GM18505 (cell line): Measurements from ENCODE around the gene CST1.
"Not testable (repeated sequence)": the region's sequence is repeated elsewhere in the genome, so short reads cannot be mapped to it uniquely, and the experiment has no call there.

Source experiments
- ATAC-seq: cut with Tn5 transposase; IDR thresholded peaks from one replicate; pipeline ENCODE4 v1.9.1; 2021; ENCODE audit not compliant: unreplicated experiment
- POLR2A ChIP-seq: IDR thresholded peaks from 4 replicates; pipeline ENCODE4 v1.6.1; 2011; ENCODE audit warnings: borderline replicate concordance; ENCODE audit not compliant: insufficient read depth, insufficient read length; ENCODE audit errors: extremely low read depth

CST1 gene, protein sequence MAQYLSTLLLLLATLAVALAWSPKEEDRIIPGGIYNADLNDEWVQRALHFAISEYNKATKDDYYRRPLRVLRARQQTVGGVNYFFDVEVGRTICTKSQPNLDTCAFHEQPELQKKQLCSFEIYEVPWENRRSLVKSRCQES

DNA sequence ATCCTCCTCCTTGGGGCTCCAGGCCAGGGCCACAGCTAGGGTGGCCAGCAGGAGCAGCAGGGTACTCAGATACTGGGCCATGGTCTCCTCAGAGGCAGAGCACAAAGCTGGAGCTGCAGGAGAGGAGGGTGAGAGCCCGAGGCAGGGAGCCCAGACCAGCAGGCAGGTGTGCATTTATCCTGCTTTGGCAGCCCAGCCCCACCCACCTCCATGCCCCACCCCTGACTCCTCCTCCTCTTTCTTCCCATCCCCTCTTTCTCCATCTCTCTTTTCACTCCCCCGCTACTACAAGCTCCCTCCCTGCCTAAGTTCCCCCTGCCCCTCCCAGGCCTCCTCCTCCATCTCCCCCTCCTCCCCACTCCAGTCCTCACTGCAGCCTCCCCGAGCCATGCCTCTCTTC lies at the start of gene CST1:
Gene CST1 (minus strand): TSS at position 150 of the 400 bp plus-strand sequence. CDS start 69 bp downstream, at position 81.
- not testable (repeated sequence) for ATAC-seq

DNA sequence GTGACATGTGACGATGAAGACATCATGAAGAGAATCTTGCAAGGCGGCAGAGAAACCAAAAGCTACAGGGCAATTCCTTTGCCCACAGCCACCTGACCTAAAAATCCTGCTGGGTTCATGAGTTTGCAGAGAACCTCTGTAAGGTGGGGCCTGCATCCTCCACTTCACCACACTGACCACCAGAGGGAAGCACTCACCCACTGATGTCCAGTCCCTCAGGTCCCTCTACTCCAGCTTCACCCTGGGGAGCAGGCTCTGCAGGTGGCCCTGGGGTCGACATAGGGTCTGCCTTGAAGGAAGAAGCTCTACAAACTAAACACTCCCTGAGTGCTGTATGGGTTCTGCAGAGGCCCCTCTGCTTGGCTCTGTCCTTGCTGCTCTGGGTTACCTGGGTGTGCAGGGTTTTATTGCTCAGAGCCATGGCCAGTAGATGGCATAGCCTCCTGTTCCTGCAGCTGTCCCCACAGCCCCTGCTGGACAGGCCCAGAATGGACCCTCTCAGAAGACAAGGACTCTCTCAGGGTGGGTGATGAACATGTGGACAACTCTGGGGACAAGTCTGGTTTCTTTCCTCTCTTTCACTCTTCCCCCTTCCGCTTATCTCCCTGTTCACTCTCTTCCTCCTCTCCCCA lies 48.6 kb upstream of the CST1 start:
- peak; percentile 79 for ATAC-seq

DNA sequence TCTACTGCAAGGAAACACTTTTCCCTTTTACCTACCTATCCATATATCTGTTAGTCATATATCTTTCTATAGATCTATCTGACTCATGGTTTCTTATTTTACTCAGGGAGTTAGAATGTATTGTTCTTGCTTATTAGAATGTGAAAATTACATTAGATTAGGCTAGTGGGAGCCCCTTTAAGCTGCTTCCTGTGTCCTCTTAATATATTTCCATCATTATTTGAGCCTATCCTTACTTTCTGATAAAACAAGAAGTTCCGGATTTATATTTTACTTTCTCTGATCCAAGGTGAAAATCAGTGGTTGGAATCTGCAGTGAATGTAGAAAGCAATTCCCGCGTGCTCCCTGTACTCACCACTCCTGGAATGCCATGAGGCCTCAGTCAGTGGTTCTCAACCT lies 44.8 kb upstream of the CST1 start:
- no peak for TF ChIP-seq POLR2A
- ATAC-seq = no peak

DNA sequence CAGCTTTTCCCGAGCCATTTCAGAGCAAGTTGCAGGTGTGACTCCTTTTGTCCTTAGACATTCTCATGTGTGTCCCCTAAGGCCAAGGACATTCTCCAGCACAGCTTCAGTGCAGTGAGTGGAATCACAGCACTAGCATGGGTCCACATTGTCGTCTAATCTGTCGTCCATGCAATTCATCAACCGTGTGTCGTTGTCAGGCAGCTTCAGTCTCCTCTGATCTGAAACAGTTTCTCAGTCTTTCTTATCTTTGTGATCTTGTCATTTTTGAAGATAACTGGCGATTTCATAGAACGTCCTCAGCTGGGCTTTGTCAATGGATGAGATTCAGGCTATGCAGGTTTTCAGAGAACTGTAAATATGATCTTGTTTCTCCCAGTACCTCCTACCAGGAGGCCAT lies 44.1 kb upstream of the CST1 start:
- TF ChIP-seq POLR2A = no peak
- ATAC-seq = no peak

DNA sequence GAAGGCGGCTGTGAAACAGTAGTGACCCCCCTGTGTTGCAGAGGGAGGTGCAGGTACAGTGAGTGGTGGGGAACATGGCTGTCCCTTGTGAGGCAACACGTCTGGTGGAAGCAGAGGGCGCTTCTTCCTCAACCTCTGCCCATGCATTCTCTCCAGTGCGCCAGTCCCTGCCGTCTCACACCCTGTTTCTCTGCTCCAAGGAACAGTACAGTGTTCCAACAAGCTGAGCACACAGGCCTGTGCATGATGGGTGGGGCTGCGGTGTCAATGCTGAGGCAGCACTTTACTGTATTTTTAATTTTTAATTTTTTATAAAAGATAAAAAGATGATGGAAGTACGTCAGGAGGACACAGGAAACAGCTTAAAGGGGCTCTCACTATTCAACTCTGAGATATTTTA lies 43.3 kb upstream of the CST1 start:
- no peak for TF ChIP-seq POLR2A
- no peak for ATAC-seq

DNA sequence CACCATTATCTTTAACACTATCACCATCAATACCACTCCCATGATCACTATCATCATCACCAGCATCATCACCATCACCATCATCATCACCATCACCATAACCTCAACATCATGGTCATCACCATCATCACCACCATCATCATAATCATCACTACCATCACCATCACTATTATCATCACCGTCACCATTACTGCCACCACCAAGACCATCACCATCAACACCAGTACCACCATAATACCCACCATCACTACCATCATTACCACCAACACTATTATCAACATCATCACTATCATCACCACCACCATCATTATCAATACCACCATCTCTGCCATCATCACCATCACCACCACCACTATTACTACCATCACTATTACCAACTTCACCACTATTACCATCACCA lies 32.7 kb upstream of the CST1 start:
- no peak for ATAC-seq
- no peak for TF ChIP-seq POLR2A

DNA sequence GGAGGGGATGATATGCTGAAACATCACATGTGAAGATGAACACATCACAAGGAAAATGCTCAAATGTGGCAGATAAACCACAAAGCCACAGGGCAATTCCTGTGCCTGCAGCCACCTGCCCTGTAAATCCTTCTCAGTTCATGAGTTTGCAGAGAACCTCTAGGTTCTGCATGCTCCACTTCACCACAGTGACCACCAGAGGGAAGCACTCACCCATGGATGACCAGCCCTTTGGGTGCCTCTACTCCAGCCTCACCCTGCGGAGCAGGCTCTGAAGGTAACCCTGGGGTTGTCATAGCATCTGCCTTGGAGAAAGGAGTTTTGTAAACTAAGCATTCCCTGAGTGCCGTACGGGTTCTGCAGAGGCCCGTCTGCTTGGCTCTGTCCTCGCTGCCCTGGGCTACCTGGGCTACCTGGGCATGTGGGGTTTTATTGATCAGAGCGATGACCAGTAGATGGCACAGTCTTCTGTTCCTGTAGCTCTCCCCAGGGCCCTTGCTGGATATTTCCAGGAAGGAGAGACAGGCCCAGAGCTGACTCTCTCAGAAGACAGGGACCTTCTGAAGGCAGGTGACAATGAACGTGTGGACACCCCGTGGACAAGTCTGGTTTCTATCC lies 31.7 kb upstream of the CST1 start:
- no peak for TF ChIP-seq POLR2A
- no peak for ATAC-seq

DNA sequence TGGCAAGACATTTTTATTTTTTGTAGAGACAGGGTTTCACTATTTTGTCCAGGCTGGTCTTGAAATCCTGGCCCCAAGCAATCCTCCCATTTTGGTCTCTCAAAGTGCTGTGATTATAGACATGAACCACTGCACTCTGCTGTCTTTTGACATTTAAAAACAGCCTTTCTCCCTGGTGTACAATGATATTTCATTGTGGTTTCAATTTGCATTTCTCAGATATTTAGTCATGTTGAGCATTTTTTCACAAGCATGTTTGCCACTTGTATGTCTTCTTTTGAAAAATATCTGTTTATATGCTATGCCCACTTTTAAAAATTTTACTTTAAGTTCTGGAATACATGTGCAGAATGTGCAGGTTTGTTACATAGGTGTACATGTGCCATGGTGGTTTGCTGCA lies 27.9 kb upstream of the CST1 start:
- ATAC-seq = not testable (repeated sequence)

DNA sequence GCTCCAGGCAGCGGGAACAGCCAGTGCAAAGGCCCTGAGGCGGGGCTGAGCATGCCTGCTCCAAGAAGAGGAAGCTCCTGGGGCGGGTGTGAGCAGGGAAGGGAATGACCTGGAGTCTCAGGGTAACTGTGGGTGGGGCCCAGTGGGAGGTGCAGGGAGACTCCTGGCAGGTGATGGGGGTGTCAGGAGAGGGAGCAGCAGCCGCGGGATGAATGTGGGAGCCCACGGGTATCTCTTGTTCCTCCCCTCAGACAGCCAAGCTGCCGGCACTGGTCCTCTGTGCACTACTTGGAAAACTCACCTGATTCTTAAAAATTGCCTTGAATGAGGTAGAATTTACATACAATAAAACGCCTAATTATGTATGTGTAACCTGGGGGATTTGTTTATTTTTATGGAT lies 26.6 kb upstream of the CST1 start:
- ATAC-seq = not testable (repeated sequence)

DNA sequence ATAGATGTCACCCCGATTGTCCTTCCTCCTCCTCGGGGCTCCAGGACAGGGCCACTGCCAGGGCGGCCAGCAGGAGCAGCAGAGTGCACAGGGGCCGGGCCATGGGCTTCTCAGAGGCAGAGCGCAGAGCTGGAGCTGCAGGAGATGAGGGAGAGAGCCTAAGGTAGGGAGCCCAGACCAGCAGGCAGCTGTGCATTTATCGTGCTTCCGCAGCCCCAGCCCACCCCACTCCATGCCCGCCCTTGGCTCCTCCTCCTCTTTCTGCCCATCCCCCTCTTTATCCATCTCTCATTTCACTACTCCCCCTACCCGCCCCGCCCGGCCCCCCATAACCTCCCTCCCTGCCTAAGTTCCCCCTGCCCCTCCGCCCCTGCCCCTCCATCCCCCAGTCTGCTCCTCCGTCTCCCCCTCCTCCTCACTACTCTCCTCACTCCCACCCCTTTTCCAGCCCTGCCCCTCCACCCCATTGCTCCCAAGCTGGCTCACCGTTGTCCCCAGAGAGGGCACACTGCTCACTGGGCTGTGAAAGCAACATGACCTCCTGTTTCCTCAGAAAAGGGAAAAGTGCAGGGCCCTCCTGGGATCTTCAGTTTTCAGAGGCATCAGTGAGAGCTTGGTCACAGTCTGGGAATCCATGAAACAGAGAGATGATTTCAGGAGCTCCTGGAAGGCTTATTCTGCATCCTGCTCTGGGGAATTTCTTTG lies 25.5 kb upstream of the CST1 start:
- TF ChIP-seq POLR2A = no peak
- no peak for ATAC-seq

DNA sequence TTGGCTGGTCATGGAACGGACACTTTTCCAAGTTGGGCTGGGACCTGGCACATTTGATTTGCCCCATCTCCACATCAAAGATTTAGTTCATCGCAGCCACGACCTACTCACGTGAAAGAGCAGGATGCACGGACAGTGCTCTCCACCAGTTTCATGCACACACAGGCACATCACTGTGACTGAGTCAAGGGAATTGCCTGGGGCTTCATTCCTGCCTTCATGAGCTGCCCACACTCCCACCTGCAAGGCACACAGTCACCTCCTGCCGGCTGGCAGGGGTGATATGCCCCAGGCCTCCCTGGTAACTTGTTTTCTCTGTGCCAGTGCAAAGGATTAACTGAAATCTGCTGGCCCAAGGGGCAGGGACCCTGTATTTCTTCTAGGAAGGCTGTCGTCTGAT lies 23.3 kb upstream of the CST1 start:
- no peak for TF ChIP-seq POLR2A
- no peak for ATAC-seq

DNA sequence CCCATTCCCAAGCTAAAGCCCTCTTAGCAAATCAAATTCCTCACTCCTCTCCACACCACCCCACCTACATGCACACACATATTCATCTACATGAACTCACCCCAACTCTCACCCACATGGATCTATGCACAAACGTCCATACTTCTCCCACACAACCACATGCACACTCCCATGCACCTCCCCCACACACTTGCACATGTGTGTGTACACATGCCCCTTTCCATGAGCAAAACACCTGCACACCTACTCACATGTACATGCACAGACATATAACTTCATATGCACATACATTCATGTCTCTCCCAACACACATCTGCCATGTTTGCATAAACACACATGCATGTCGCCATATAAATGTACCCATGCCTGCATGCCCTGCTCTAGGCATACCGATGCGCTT lies 22.8 kb upstream of the CST1 start:
- TF ChIP-seq POLR2A = no peak
- ATAC-seq = no peak

DNA sequence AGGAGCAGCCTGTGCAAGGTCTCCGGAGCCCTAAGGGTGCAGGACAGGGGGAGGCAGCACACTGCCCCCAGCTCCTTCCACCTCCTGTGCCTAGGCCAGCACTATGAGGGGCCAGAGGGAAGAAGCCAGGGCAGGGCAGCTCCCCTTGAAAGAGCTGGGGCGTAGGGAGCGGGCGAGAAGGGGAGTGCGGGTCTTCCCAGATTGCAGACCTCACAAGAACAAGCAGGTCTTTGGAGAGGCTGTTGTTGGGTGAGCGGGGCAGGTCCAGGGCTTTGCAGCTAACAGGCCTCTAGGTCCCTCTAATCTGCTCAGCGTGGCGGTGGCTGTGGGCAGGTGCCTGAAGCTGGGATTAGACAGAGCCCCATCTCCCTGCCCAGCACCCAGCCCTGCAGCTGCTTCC lies 22.4 kb upstream of the CST1 start:
- no peak for TF ChIP-seq POLR2A
- ATAC-seq = no peak

DNA sequence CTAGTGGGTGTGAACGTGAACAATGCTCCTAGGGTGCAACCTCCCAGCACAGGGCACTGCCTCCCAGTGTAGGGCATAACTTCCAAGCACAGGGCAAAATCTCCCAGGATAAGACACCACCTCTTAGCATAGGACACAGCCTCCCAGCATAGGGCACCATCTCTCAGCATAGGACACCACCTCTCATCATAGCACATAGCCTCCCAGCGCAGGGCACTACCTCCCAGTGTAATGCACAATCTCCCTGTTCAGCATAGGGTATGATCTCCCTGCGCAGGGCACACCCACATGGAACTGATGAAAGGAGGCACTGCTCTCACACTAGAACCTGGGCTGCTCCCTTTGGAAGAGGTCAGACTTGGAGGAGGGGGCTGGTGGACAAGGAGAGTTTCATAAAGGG lies 21.3 kb upstream of the CST1 start:
- TF ChIP-seq POLR2A = no peak
- ATAC-seq = no peak
